ENCODE data around the gene PRKAR2A. TPM values are rescaled to one million over a fixed set of nuclear protein-coding genes. Genes with fewer than 3 reads are reported as not detected.

Gene PRKAR2A
- total RNA-seq, 1 donor from 2014 or later = 148 TPM

DNA sequence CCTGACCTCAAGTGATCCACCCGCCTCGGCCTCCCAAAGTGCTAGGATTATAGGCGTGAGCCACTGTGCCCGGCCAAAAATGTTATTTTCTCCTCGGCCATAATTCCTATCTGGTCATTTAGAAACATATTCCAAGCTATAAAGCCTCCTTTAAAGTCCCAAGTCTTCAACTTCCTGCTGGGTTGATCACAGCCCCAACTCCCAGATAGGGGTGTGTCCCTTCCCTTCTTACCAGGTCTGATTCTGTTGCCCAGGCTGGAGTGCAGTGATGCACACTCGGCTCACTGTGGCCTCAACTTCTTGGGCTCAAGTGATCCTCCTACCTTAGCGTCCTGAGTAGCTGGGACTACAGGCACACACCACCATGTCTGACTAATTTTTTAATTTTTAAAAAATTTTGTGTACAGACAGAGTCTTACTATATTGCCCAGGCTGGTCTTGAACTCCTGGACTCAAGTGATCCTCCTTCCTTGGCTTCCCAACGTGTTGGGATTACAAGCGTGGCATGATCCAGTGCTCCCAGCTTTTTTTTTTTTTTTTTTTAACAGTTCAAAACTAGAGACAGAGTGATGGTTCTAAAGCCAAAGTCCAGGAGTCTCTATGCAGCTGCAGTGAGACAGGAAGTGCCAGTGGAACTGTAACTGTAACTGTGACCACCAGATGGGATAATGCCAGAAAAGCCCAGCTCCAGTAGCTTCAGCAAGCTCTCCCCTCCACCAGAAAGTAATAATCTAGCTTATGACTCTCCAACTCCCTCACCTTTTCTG, 8.2 kb upstream of the PRKAR2A start:
- intact Hi-C loops (cut with DNase I) = no loop called here
- H3K4me1 ChIP-seq = no peaks in the 10 kb centered on the region
- H3K4me3 ChIP-seq = no peak overlapping the region
- peaks cover 8 to 29% of the 10 kb centered on the region in 2 donors for H3K36me3 ChIP-seq
- TF ChIP-seq CTCF (IDR thresholded peaks at IDR 0.05) = no peak
- H3K27me3 ChIP-seq = no peaks in the 10 kb centered on the region
- no peak overlapping the region for H3K27ac ChIP-seq
- no peak for DNase-seq (ENCODE audit: low spot score in 2 of 2)
- H3K9me3 ChIP-seq = no peaks in the 10 kb centered on the region

DNA sequence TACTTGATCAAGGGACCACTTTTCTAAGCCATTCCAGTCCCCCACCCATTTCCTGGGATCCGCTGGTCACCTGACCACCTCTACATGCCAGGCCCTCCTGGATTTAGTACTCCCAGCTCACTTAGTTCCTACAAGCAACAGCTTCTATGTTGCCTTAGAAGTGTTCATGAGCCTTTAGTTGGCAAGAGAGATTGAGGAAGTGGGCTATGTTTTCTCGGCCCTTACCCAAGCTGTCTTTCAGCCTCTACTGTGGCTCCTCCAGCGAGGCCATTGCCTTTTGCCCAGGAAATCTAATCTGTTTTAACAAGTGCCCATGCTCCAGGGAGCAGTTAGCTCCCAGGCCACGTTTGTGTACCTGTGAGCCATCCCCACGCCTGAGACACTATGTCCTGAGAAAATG, 4.5 kb upstream of the PRKAR2A start:
- no peak for DNase-seq (ENCODE audit: low spot score in 2 of 2)
- no peak overlapping the region for H3K27ac ChIP-seq
- H3K9me3 ChIP-seq = no peaks in the 10 kb centered on the region
- no peaks in the 10 kb centered on the region for H3K27me3 ChIP-seq
- H3K36me3 ChIP-seq = peaks cover 2 to 8% of the 10 kb centered on the region in 2 donors
- H3K4me1 ChIP-seq = no peaks in the 10 kb centered on the region
- H3K4me3 ChIP-seq = no peak overlapping the region
- intact Hi-C loops (cut with DNase I) = no loop called here
- no peak for TF ChIP-seq CTCF (IDR thresholded peaks at IDR 0.05)

DNA sequence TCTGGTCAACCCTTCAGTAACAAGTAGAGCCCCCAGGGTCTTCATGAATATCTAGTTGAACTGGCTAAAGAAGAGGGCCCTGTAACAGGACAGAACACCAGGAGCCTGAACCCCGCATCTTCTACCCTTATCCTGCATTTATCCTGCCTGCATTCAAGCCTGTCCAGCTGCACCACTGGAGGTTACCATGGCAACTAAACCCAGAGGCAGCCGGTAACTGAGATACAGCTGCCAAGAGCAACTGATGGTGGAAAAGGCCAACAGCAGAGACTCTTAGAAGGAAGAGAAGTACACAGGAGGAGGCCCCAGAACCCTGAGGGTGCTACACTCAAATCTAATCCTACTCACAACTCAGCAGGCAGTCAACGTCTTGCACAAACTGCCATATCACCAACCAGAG, 3.7 kb upstream of the PRKAR2A start:
- Histone ChIP-seq H3K4me3 (no peak overlapping the region), H3K27ac (no peak overlapping the region), H3K36me3 (peaks cover 0 to under 1% of the 10 kb centered on the region in 2 donors), H3K4me1 (peaks cover 0 to 2% of the 10 kb centered on the region in 2 donors), H3K27me3 (no peaks in the 10 kb centered on the region), H3K9me3 (no peaks in the 10 kb centered on the region)
- no peak for DNase-seq (ENCODE audit: low spot score in 2 of 2)
- intact Hi-C loops (cut with DNase I) = no loop called here
- TF ChIP-seq CTCF (IDR thresholded peaks at IDR 0.05) = no peak

DNA sequence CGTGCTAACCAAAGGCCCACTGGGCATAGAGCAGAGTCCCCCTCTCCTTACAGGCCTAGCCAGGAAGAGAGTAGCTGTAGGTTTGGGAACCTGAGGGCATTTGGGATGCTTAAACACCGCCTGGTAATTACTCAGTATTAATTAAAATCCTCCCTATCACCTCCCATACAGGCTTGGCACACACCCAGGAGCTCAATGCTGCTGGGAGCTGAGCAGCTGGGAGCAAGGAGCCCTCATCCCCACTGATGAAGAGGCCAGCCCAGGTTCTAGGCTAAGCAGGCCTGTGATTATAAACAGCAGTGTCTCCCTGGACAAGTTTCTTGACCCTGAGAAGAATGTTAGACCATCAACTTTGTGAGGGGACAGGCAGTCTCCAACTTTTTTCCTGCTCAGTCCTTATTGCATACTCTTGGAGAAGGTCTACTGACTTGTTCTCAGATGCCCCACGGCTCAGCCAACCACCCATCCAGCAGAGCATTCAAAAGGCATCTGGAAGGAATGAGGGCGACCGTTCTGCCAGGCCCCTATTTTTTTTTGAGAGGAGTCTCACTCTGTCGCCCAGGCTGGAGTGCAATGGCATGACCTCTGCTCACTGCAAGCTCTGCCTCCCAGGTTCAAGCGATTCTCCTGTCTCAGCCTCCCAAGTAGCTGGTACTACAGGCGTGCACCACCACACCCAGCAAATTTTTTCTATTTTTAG, 1.3 kb upstream of the PRKAR2A start:
- peak overlapping the region; percentile 91 to 94 for H3K27ac ChIP-seq
- intact Hi-C loops (cut with DNase I) = loop anchor here (5.0 kb wide), 3 partner anchors 37 to 57 kb away; partner anchors contain the start of gene SLC25A20
- no peak for TF ChIP-seq CTCF (IDR thresholded peaks at IDR 0.05)
- peaks cover 3 to 16% of the 10 kb centered on the region in 2 donors for H3K4me1 ChIP-seq
- H3K4me3 ChIP-seq = no peak overlapping the region
- no peaks in the 10 kb centered on the region for H3K36me3 ChIP-seq
- DNase-seq (ENCODE audit: low spot score in 2 of 2) = no peak
- no peaks in the 10 kb centered on the region for H3K27me3 ChIP-seq
- H3K9me3 ChIP-seq = no peaks in the 10 kb centered on the region

DNA sequence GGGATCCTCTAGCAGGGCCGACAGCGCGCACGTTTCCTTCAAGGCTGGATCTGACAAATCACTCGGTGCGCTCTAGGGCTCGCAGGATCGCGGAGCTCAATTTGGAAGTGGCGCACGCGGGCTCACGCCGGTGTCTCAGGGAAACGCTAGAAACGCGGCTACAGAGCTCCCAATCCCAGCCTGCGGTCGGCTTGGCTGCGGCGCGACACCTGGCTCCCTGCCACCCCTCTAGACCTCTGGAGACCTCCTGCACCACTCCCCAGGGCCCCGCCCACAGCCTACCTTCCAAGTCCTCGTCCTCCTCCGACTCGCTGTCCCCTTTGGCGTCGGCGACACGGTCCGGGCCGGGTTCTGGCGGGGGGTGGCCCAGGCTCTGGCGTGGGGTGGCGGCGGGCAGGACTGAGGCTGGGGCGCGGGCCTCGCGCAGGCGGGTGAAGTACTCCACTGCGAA, 596 bp downstream of the PRKAR2A start:
- no peak for TF ChIP-seq CTCF (IDR thresholded peaks at IDR 0.05)
- no peaks in the 10 kb centered on the region for H3K27me3 ChIP-seq
- H3K36me3 ChIP-seq = no peaks in the 10 kb centered on the region
- H3K9me3 ChIP-seq = no peaks in the 10 kb centered on the region
- peaks cover 3 to 16% of the 10 kb centered on the region in 2 donors for H3K4me1 ChIP-seq
- H3K27ac ChIP-seq = peak overlapping the region; percentile 91 to 94
- DNase-seq (ENCODE audit: low spot score in 2 of 2) = peak; percentile 29 to 92
- intact Hi-C loops (cut with DNase I) = loop anchor here (1.0 to 5.0 kb wide), 5 partner anchors 12 to 72 kb away; partner anchors contain the start of genes ARIH2 and SLC25A20
- H3K4me3 ChIP-seq = peak overlapping the region; percentile 60 to 73

Measured in ascending aorta (tissue), 2 donors.